K562 (cell line): ENCODE results near the gene COLEC12. TPM values are rescaled to one million over a fixed set of nuclear protein-coding genes. Genes with fewer than 3 reads are reported as not detected.

ENCODE experiments used
- ATAC-seq: fragments of 200-7000 bp; cut with Tn5 transposase; 3 replicates; pipeline ENCODE4 v1.9.1; 2020; ENCODE audit warnings: moderate library complexity
- BruUV-seq: library from RNA; stranded (reverse); fragments of 400-500 nt; replicated peaks from 2 replicates; lab custom pipeline; 2021; lab: Mats Ljungman, UMichigan
- CTCF ChIA-PET: fragments of 300-600 bp; formaldehyde crosslinking; extraction: SDS; loops from one replicate; lab custom pipeline; 2021; ENCODE audit warnings: low intra/inter-chr PET ratio; lab: Yijun Ruan, JAX
- POLR2A ChIA-PET: fragments of 300-600, 350-650 bp; sonication (Branson Sonifier 250); formaldehyde crosslinking; extraction: SDS; loops from one replicate; lab custom pipeline; 2021; ENCODE audit warnings: antibody characterized with exemption, inconsistent platforms; lab: Yijun Ruan, JAX
- DNase-seq, 4 experiments: peaks; one replicate each; pipeline versions ENCODE4 v3.0.0 to v3.0.0-alpha.2; 2011 to 2018; ENCODE audit warnings: low spot score in 3 of 4, mixed read lengths in 3 of 4; ENCODE audit errors: extremely low read depth in 1 of 4
- FAIRE-seq: peaks from 2 replicates; lab custom pipeline; 2011; peaks lifted over from hg19 to GRCh38; lab: Jason Lieb, UNC
- H2AFZ ChIP-seq: 2 replicates; pipeline ENCODE4 v1.6.0; 2011; ENCODE audit warnings: low read depth, low read length, control low read depth, inconsistent platforms
- H3K27ac ChIP-seq: fragments of 200-600 bp; 3 replicates; pipeline ENCODE4 v1.8.0; 2011; ENCODE audit warnings: low read depth, mild to moderate bottlenecking, control low read depth, inconsistent platforms, low read length, moderate library complexity, mixed read lengths; ENCODE audit errors: extremely low read depth
- H3K27me3 ChIP-seq, 2 experiments: fragments of 300-600 bp in 1 of 2; 2 replicates in 1 of 2; 3 replicates in 1 of 2; pipeline versions ENCODE4 v1.6.0 to v1.8.0; 2011; ENCODE audit warnings: inconsistent platforms in 2 of 2, low read length in 2 of 2, mild to moderate bottlenecking in 1 of 2, mixed read lengths in 1 of 2, moderate library complexity in 1 of 2; ENCODE audit not compliant: control insufficient read depth in 2 of 2, insufficient read depth in 2 of 2
- H3K36me3 ChIP-seq: fragments of 300-600 bp; 3 replicates; pipeline ENCODE4 v1.8.0; 2011; ENCODE audit warnings: mild to moderate bottlenecking, low read length, inconsistent platforms; ENCODE audit not compliant: control insufficient read depth, insufficient read depth
- H3K4me1 ChIP-seq, 2 experiments: fragments of 200-600 bp in 1 of 2; replicated peaks in 1 of 2; 2 replicates in 1 of 2; 3 replicates in 1 of 2; pipeline versions ENCODE4 v1.5.1 to v1.8.0; 2011; ENCODE audit warnings: inconsistent platforms in 2 of 2, low read length in 2 of 2, mild to moderate bottlenecking in 1 of 2, mixed read lengths in 1 of 2, moderate library complexity in 1 of 2; ENCODE audit not compliant: control insufficient read depth in 2 of 2, insufficient read depth in 2 of 2
- H3K4me2 ChIP-seq: 2 replicates; pipeline ENCODE4 v1.6.1; 2011; ENCODE audit warnings: low read length, control low read depth, inconsistent platforms, mixed read lengths; ENCODE audit not compliant: insufficient read depth
- H3K4me3 ChIP-seq: fragments of 200-600 bp; sonication (generic), shearing (Covaris generic); 2 replicates; pipeline ENCODE4 v1.5.1; 2016; ENCODE audit warnings: control low read depth, inconsistent platforms
- H3K79me2 ChIP-seq: fragments of 200-600 bp; 3 replicates; pipeline ENCODE4 v1.8.0; 2011; ENCODE audit warnings: low read length, inconsistent platforms; ENCODE audit not compliant: control insufficient read depth, insufficient read depth
- H3K9ac ChIP-seq, 2 experiments: 2 replicates each; pipeline versions ENCODE4 v1.6.0 to v1.6.1; 2011; ENCODE audit warnings: low read depth in 2 of 2, low read length in 2 of 2, control low read depth in 1 of 2, inconsistent platforms in 1 of 2, mild to moderate bottlenecking in 1 of 2, mixed read lengths in 1 of 2; ENCODE audit not compliant: insufficient read depth in 1 of 2
- H3K9me1 ChIP-seq: one replicate; pipeline ENCODE4 v1.6.0; 2011; ENCODE audit warnings: inconsistent platforms, mild to moderate bottlenecking, low read length, moderate library complexity; ENCODE audit not compliant: control insufficient read depth, insufficient read depth
- H3K9me3 ChIP-seq: replicated peaks from 2 replicates; pipeline ENCODE4 v1.5.1; 2011; ENCODE audit warnings: low read depth, low read length, inconsistent platforms; ENCODE audit not compliant: control insufficient read depth, insufficient read depth
- H4K20me1 ChIP-seq: replicated peaks from 2 replicates; pipeline ENCODE4 v1.6.1; 2011; ENCODE audit warnings: low read length, inconsistent platforms, mixed read lengths; ENCODE audit not compliant: control insufficient read depth, insufficient read depth
- ARID2 ChIP-seq: fragments of 450-650 bp; IDR thresholded peaks from 2 replicates; pipeline ENCODE4 v1.6.1; 2017; ENCODE audit warnings: antibody characterized with exemption, mild to moderate bottlenecking
- CBX8 ChIP-seq: fragments of 200-600 bp; sonication (generic); IDR thresholded peaks from 2 replicates; pipeline ENCODE4 v1.6.1; 2012; ENCODE audit warnings: borderline replicate concordance, mixed run types, low read depth, mild to moderate bottlenecking, moderate library complexity, mixed read lengths, low read length, control low read depth, inconsistent platforms; ENCODE audit not compliant: poor library complexity, severe bottlenecking; ENCODE audit errors: extremely low read depth
- GABPB1 ChIP-seq: sonication (generic); formaldehyde crosslinking; IDR thresholded peaks from 2 replicates; pipeline ENCODE4 v1.8.0; 2022; ENCODE audit warnings: mild to moderate bottlenecking, missing genetic modification reagents
- GABPB2 ChIP-seq: fragments of 250-450 bp; sonication (Bioruptor Pico); conservative IDR thresholded peaks from 2 replicates; pipeline ENCODE4 v1.5.1; 2021; ENCODE audit warnings: mild to moderate bottlenecking
- ILK ChIP-seq: fragments of 450-650 bp; IDR thresholded peaks from 2 replicates; pipeline ENCODE4 v1.6.1; 2016; ENCODE audit warnings: missing genetic modification characterization, low read depth, mild to moderate bottlenecking, missing compliant biosample characterization, moderate library complexity, borderline replicate concordance
- KLF1 ChIP-seq: fragments of 450-650 bp; IDR thresholded peaks from 2 replicates; pipeline ENCODE4 v1.6.1; 2016; ENCODE audit warnings: missing genetic modification characterization, missing compliant biosample characterization
- KLF6 ChIP-seq: fragments of 250-450 bp; sonication (Bioruptor Pico); IDR thresholded peaks from 2 replicates; pipeline ENCODE4 v1.4.0; 2020; ENCODE audit warnings: mild to moderate bottlenecking, moderate library complexity, borderline replicate concordance
- MAFG ChIP-seq: fragments of 450-650 bp; conservative IDR thresholded peaks from 2 replicates; pipeline ENCODE4 v1.6.1; 2016; ENCODE audit warnings: missing genetic modification characterization, missing compliant biosample characterization
- PHTF2 ChIP-seq: fragments of 250-450 bp; sonication (Bioruptor Pico); IDR thresholded peaks from 2 replicates; pipeline ENCODE4 v1.5.0; 2021; ENCODE audit warnings: mild to moderate bottlenecking
- RBM22 ChIP-seq: fragments of 200-400 bp; formaldehyde crosslinking; IDR thresholded peaks from 2 replicates; pipeline ENCODE4 v1.6.1; 2018; ENCODE audit warnings: low read length, low read depth; ENCODE audit not compliant: poor library complexity, severe bottlenecking
- SP1 ChIP-seq: sonication (generic); formaldehyde crosslinking; IDR thresholded peaks from 2 replicates; pipeline ENCODE4 v1.8.1; 2022; ENCODE audit warnings: mild to moderate bottlenecking, missing genetic modification reagents
- ZNF121 ChIP-seq: sonication (generic); formaldehyde crosslinking; conservative IDR thresholded peaks from 2 replicates; pipeline ENCODE4 v1.8.0; 2022; ENCODE audit warnings: missing genetic modification reagents
- ZNF699 ChIP-seq: fragments of 250-450 bp; sonication (Bioruptor Pico); IDR thresholded peaks from 2 replicates; pipeline ENCODE4 v1.8.0; 2021; ENCODE audit warnings: mild to moderate bottlenecking, moderate library complexity; ENCODE audit not compliant: insufficient replicate concordance
- ZNF778 ChIP-seq: fragments of 450-650 bp; formaldehyde crosslinking; IDR thresholded peaks from 2 replicates; pipeline ENCODE4 v1.4.0; 2020; ENCODE audit warnings: mild to moderate bottlenecking, moderate library complexity
- WGBS: fragments of 100-300 bp; shearing (Covaris generic); methylation state at CpG from one replicate; pipeline ENCODE4 v1.1.6; 2016; ENCODE audit warnings: low coverage, mixed read lengths; ENCODE audit not compliant: insufficient coverage; ENCODE audit errors: missing lambda C conversion rate; 5-methylcytosine and 5-hydroxymethylcytosine counted together
- in situ Hi-C: fragments of 300-500 bp; cut with MboI; formaldehyde crosslinking; loops from 4 replicates; pipeline ENCODE4 v1.15.0; 2018; ENCODE audit warnings: inconsistent platforms, mixed read lengths
- intact Hi-C: fragments of 100-400 bp; cut with micrococcal nuclease; formaldehyde crosslinking; loops from 2 replicates; pipeline ENCODE4 v1.14.2; 2022
- polyA plus RNA-seq, 8 experiments: library from polyadenylated mRNA; depleted of rRNA in 4 of 8; stranded (reverse) in 5 of 8; unstranded in 3 of 8; fragments of >200 nt; fragmentation: Nextera tagmentation in 2 of 8; fragmentation: Illumina TruSeq in 1 of 8; extraction: Ambion mirVana in 2 of 8; extraction: Trizol in 1 of 8; gene quantifications; 2 replicates each; pipeline versions ENCODE4 v1.2.1 to v1.2.3, GENCODE V29; 2011 to 2014; ENCODE audit warnings: inconsistent platforms in 1 of 8, missing spikeins in 1 of 8
- total RNA-seq, 7 experiments: library from RNA; depleted of rRNA in 6 of 7; stranded (reverse); fragments of >200 nt in 6 of 7; fragmentation: Illumina TruSeq in 2 of 7; extraction: Trizol in 2 of 7; gene quantifications; 2 replicates each; pipeline versions ENCODE4 v1.2.1 to v1.2.3, GENCODE V29; 2011 to 2021; ENCODE audit warnings: low replicate concordance in 1 of 7

The COLEC12 gene
- total and polyA plus RNA-seq, 9 of the 15 experiments (the other 6 are each of a cell fraction or from before 2014, with no cell fraction given) = 0.04 TPM; not detected in 8

- H3K9me3 ChIP-seq = no peaks in the 10 kb centered on the region
- intact Hi-C loops (no loop called here), in situ Hi-C loops (no loop called here)
- H3K4me2 ChIP-seq = no peak overlapping the region
- FAIRE-seq (no peak), DNase-seq (no peak), ATAC-seq (no peak)
- no peak overlapping the region for H3K9ac ChIP-seq
- CTCF ChIA-PET = no interaction called here
- H3K36me3 ChIP-seq = no peaks in the 10 kb centered on the region
- no TSS peak for BruUV-seq
- H3K9me1 ChIP-seq = no peaks in the 10 kb centered on the region
- WGBS = 1% methylated on average over 5 of the region's 5 CpGs
- no peak overlapping the region for H3K27ac ChIP-seq
- TF ChIP-seq GABPB2 (CRISPR knock-in tag) (no peak), KLF1 (tag) (no peak), CBX8 (no peak), RBM22 (no peak), ZNF778 (CRISPR knock-in tag) (no peak), ZNF699 (CRISPR knock-in tag) (no peak), KLF6 (CRISPR knock-in tag) (no peak), ILK (tag) (no peak), GABPB1 (CRISPR knock-in tag) (no peak), ARID2 (no peak), SP1 (CRISPR knock-in tag) (no peak), ZNF121 (CRISPR knock-in tag) (no peak), PHTF2 (CRISPR knock-in tag) (no peak), MAFG (tag) (no peak)
- no peaks in the 10 kb centered on the region for H3K79me2 ChIP-seq
- no peak overlapping the region for H3K4me3 ChIP-seq
- 0 out of 2 replicates have a peak, but pooled peaks cover 1% of the 10 kb centered on the region for H4K20me1 ChIP-seq
- no peak overlapping the region for H2AFZ ChIP-seq
- no peaks in the 10 kb centered on the region for H3K4me1 ChIP-seq
- H3K27me3 ChIP-seq = peaks cover 52 to 56% of the 10 kb centered on the region in 2 experiments
- POLR2A ChIA-PET = no interaction called here
Measured at GRCh38 chr18:370751-371608, 129.5 kb downstream of the COLEC12 start.
